Activated gamma-delta T cell (primary cell): Measurements from ENCODE around the gene CSTF2.

Experiments
- DNase-seq: peaks from one replicate; lab custom pipeline; 2025; lab: John Stamatoyannopoulos, UW

The CSTF2 gene

GRCh38 chrX:100871594-100872560 is 51.7 kb downstream of the CSTF2 start:
- no peak for DNase-seq

- DNase-seq = no peak
These were observed 54.1 kb downstream of the CSTF2 start, which contains the start of gene NOX1 for GRCh38 chrX:100874325-100874724. Gene NOX1, minus strand, starts transcription at chrX:100874359. Its CDS starts 220 bp downstream, at chrX:100874139.

DNA sequence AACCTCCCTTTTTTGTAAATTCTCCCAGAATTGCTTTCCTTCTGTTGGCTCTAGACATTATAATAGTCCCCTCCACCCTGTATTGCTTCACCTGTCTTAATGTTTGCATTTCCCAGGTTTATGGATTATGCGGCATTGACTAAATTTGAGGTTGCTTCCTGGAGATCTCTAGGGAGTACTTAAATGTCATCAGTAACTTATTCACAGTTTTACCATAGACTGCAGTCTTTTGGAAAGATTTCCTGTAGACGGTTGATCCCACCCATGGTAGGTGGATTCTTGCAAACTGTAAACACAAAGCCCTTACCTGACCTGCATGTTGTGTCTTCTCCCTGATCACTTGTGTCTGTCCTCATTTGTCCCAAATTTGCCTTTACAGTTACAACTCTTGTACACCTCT is 60.2 kb downstream of the CSTF2 start:
- DNase-seq = no peak

DNA sequence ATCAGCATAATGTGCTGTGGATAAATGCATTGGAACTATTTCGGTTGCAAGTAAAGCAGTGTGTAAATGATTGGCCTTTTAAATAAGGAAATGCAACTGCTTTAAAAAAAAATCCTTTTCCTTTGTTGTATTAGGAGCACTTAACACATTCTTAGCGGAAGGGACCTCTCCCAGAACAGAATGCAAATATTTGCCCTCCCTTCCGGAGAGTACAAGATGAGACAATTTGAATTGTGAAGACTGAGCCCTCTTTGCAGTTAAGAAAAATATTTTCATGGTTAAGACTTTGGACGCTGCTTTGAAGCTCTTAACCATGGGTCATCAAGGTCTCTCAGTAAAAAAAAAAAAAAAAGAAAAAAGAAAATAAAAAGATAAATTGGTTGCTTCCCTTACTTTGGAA is 63.5 kb downstream of the CSTF2 start:
- no peak for DNase-seq
